Measurements from ENCODE around the gene GNG14. TPM values are rescaled to one million over a fixed set of nuclear protein-coding genes. Genes with fewer than 3 reads are reported as not detected.

The GNG14 gene
- total and polyA plus RNA-seq, 2 of the 13 experiments (the other 11 are each of a cell fraction or from before 2014, with no cell fraction given), result not detected

GRCh38 chr19:12696366-12697335 lies 8.9 kb downstream of the GNG14 start, which contains the start of gene FBXW9 (continued):
- TF ChIP-seq LRRFIP1 (CRISPR knock-in tag; conservative IDR thresholded peaks at IDR 0.05), result no peak
- no peak for TF ChIP-seq GTF2F1 (IDR thresholded peaks at IDR 0.05; ENCODE audit: low read length)
- TF ChIP-seq ZNF160 (CRISPR knock-in tag; IDR thresholded peaks at IDR 0.05), result 0 out of 2 replicates have a peak, but pooled peaks have one; percentile 59
- peak; percentile 41; the same call in 1 of the 2 replicates for TF ChIP-seq DZIP1 (CRISPR knock-in tag; IDR thresholded peaks at IDR 0.05)
- no peak for TF ChIP-seq ZNF549 (CRISPR knock-in tag; IDR thresholded peaks at IDR 0.05)
- TF ChIP-seq ZFP36 (IDR thresholded peaks at IDR 0.05; ENCODE audit: borderline replicate concordance, low read depth, low read length, partially characterized antibody), result no peak
- no peak for TF ChIP-seq SYNCRIP (IDR thresholded peaks at IDR 0.05; ENCODE audit: insufficient read depth, low read depth, low read length)
- 0 out of 2 replicates have a peak, but pooled peaks have one; percentile 41 for TF ChIP-seq SNAI1 (CRISPR knock-in tag; IDR thresholded peaks at IDR 0.05; ENCODE audit: borderline replicate concordance)
- TF ChIP-seq ZNF720 (CRISPR knock-in tag; IDR thresholded peaks at IDR 0.05), result no peak
- no peak for TF ChIP-seq ARNT (IDR thresholded peaks at IDR 0.05)
- peak; percentile 39; the same call in 1 of the 2 replicates for TF ChIP-seq HOXD1 (CRISPR knock-in tag; IDR thresholded peaks at IDR 0.05)
- TF ChIP-seq ZNF180 (CRISPR knock-in tag; IDR thresholded peaks at IDR 0.05; ENCODE audit: borderline replicate concordance, low read depth), result peak; percentile 66; the same call in 1 of the 2 replicates
- no peak for TF ChIP-seq PBX3 (CRISPR knock-in tag; IDR thresholded peaks at IDR 0.05; ENCODE audit: borderline replicate concordance)
- peak; percentile 75 for TF ChIP-seq DRAP1 (CRISPR knock-in tag; IDR thresholded peaks at IDR 0.05)
- TF ChIP-seq NCOR1 (IDR thresholded peaks at IDR 0.05; ENCODE audit: borderline replicate concordance, low read length), result no peak
- TF ChIP-seq REL (CRISPR knock-in tag; conservative IDR thresholded peaks at IDR 0.05), result no peak
- TF ChIP-seq GFI1 (CRISPR knock-in tag; IDR thresholded peaks at IDR 0.05; ENCODE audit: borderline replicate concordance), result no peak
- TF ChIP-seq KDM1A (CRISPR knock-in tag; IDR thresholded peaks at IDR 0.05), result no peak
- no peak for TF ChIP-seq IRX3 (CRISPR knock-in tag; IDR thresholded peaks at IDR 0.05; ENCODE audit: borderline replicate concordance, low read depth)
- TF ChIP-seq NFKBIZ (CRISPR knock-in tag; IDR thresholded peaks at IDR 0.05), result 0 out of 2 replicates have a peak, but pooled peaks have one; percentile 25
- TF ChIP-seq ZNF737 (CRISPR knock-in tag; IDR thresholded peaks at IDR 0.05; ENCODE audit: borderline replicate concordance), result no peak
